ENCODE results near the gene OR4C5.

DNA sequence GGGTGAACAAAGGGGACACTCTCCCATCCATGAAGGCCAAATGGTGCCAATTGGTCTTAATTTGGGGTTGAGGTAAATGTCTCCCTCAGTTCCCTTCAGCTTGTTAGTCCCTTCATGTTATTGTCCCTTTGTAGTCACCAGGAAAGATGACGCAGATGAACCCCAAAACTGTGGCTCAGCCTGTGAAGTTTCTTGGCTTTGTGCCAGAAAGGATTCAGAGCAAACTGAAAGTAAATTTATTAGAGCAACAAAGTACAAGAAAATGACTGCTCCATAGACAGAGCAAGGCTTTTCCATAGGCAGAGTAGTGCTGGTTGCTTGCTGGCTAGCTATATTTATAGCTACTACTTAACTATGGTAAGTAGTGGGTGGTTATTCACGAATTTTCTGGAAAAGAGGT lies 24.8 kb downstream of the OR4C5 start:
- no peak for TF ChIP-seq ZNF521 (tag by site-specific recombination; IDR thresholded peaks at IDR 0.05)
- TF ChIP-seq, protein P1, sequence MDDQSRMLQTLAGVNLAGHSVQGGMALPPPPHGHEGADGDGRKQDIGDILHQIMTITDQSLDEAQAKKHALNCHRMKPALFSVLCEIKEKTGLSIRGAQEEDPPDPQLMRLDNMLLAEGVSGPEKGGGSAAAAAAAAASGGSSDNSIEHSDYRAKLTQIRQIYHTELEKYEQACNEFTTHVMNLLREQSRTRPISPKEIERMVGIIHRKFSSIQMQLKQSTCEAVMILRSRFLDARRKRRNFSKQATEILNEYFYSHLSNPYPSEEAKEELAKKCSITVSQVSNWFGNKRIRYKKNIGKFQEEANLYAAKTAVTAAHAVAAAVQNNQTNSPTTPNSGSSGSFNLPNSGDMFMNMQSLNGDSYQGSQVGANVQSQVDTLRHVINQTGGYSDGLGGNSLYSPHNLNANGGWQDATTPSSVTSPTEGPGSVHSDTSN (CRISPR knock-in tag; IDR thresholded peaks at IDR 0.05) = no peak
- no peak for TF ChIP-seq ZBTB20 (tag by site-specific recombination; IDR thresholded peaks at IDR 0.05)
- no peak for TF ChIP-seq MEIS1 (CRISPR knock-in tag; IDR thresholded peaks at IDR 0.05; ENCODE audit: borderline replicate concordance)
- TF ChIP-seq, protein P2, sequence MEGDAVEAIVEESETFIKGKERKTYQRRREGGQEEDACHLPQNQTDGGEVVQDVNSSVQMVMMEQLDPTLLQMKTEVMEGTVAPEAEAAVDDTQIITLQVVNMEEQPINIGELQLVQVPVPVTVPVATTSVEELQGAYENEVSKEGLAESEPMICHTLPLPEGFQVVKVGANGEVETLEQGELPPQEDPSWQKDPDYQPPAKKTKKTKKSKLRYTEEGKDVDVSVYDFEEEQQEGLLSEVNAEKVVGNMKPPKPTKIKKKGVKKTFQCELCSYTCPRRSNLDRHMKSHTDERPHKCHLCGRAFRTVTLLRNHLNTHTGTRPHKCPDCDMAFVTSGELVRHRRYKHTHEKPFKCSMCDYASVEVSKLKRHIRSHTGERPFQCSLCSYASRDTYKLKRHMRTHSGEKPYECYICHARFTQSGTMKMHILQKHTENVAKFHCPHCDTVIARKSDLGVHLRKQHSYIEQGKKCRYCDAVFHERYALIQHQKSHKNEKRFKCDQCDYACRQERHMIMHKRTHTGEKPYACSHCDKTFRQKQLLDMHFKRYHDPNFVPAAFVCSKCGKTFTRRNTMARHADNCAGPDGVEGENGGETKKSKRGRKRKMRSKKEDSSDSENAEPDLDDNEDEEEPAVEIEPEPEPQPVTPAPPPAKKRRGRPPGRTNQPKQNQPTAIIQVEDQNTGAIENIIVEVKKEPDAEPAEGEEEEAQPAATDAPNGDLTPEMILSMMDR (tag by site-specific recombination; IDR thresholded peaks at IDR 0.05) = no peak
- TF ChIP-seq KLF1 (tag by site-specific recombination; IDR thresholded peaks at IDR 0.05) = no peak
- no peak for TF ChIP-seq ZNF37A (tag by site-specific recombination; IDR thresholded peaks at IDR 0.05)
